GM10248 (cell line): ENCODE data around the gene SEPHS2.

ENCODE experiments used
- CTCF ChIA-PET: fragments of 300-600 bp; sonication (Branson Sonifier 250); formaldehyde crosslinking; extraction: SDS; loops from one replicate; lab custom pipeline; 2021; ENCODE audit warnings: antibody characterized with exemption; lab: Yijun Ruan, JAX
- POLR2A ChIA-PET: fragments of 350-650 bp; sonication (Branson Sonifier 250); formaldehyde crosslinking; extraction: SDS; loops from one replicate; lab custom pipeline; 2020; ENCODE audit warnings: antibody characterized with exemption; lab: Yijun Ruan, JAX
- DNase-seq: peaks from one replicate; pipeline ENCODE4 v3.0.0; 2012; ENCODE audit errors: extremely low spot score
- TF ChIP-seq, protein P1 (sequence below): IDR thresholded peaks from 2 replicates; pipeline ENCODE4 v1.5.1; 2012; ENCODE audit warnings: mild to moderate bottlenecking, low read depth; ENCODE audit errors: extremely low read depth, missing control alignments, control extremely low read depth

Gene SEPHS2

DNA sequence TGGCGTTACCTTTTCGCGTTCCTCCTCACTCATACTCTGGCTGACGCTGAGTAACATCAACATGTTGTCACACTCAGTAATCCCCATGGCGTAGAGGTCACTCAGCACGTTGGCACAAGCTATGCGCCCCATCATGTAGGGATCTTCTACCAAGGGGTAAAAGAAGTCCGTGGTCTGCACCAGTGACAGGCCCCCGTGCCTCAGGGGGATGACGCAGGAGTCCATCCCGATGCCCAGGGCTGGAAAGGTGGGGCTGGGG, 596 bp downstream of the SEPHS2 start:
- POLR2A ChIA-PET = interaction anchor here (0.9 kb wide), 1 partner anchor 15 kb away, joined by 4 read pairs; the partner anchor contains the start of gene DCTPP1
- TF ChIP-seq, protein P1, sequence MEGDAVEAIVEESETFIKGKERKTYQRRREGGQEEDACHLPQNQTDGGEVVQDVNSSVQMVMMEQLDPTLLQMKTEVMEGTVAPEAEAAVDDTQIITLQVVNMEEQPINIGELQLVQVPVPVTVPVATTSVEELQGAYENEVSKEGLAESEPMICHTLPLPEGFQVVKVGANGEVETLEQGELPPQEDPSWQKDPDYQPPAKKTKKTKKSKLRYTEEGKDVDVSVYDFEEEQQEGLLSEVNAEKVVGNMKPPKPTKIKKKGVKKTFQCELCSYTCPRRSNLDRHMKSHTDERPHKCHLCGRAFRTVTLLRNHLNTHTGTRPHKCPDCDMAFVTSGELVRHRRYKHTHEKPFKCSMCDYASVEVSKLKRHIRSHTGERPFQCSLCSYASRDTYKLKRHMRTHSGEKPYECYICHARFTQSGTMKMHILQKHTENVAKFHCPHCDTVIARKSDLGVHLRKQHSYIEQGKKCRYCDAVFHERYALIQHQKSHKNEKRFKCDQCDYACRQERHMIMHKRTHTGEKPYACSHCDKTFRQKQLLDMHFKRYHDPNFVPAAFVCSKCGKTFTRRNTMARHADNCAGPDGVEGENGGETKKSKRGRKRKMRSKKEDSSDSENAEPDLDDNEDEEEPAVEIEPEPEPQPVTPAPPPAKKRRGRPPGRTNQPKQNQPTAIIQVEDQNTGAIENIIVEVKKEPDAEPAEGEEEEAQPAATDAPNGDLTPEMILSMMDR = no peak
- no peak for DNase-seq
- CTCF ChIA-PET = interaction anchor here (1.0 to 8.8 kb wide), 5 partner anchors 11 to 182 kb away, joined by 3 to 73 read pairs (median 6); partner anchors contain the start of gene DCTPP1

DNA sequence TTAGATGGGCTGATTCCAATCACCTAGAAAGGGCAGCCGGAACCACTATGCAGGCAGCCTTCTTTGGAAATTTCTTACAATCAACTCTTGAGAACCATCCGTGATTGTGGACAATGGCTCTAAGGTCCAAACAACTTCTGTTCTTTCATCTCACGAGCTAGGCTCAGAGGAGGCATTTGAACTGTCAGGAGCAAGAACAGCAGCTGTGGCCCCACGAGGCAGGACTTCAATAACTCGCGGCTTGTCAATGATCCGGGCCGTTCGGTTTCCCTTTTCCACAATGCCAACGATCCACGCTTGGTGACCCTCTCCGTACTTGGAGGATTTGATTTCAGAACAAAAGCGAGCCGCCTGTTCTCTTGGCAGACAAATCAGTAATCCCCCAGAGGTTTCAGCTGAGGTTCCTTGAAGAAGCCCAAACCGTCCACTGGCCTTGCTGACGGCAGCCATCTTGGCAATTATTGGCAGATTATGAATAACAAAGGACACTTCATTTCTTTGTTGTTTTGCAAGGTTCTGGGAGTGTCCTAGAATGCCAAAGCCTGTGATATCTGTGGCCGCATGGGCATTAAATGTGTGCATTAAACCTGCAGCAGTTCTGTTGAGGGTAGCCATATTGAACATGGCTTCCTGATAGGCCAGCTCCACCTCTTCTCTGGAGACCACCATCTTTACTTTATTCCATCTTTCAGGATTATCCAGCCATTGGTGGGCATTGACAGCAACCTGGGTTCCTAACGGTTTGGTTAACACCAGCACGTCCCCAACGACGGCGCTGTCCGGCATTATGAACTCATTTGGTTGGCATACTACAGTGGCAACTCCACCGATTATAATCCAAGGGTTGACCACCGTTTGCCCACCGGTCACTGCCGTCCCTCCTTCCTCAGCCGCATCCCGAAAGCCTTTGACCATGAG, 1.2 kb downstream of the SEPHS2 start:
- TF ChIP-seq, protein P1 = no peak
- ChIA-PET CTCF (interaction anchor here (1.4 to 8.8 kb wide), 5 partner anchors 11 to 176 kb away, joined by 3 to 73 read pairs (median 6); partner anchors contain the start of gene DCTPP1), POLR2A (interaction anchor here (0.6 to 0.9 kb wide), 2 partner anchors 15 to 32 kb away, joined by 3 to 4 read pairs; partner anchors contain the start of gene DCTPP1)
- no peak for DNase-seq

DNA sequence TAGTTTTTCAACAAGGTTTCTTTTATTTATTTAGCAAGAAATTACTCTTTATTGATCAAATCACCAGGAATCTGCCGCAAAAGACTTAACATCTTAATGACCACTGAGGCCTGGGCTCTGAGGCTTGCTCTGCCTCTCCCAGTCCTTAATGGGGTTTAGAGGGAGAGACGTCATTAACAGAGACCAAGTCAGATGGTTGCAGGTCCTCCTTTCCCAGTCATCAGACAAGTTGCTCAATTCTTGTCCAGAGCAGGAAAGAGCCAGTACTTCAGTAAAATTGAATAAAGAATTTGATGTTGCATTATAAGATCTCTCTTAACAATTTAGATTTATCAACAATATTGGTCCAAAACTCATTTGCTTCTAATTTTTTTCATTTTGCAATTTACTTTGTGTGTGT, 2.0 kb downstream of the SEPHS2 start:
- ChIA-PET POLR2A (interaction anchor here (0.6 kb wide), 1 partner anchor 12 kb away, joined by 4 read pairs; no protein-coding TSS in a partner anchor), CTCF (interaction anchor here (1.4 to 8.8 kb wide), 2 partner anchors 13 to 177 kb away, joined by 3 to 73 read pairs; partner anchors contain the start of gene DCTPP1)
- DNase-seq = no peak
- TF ChIP-seq, protein P1 = no peak

DNA sequence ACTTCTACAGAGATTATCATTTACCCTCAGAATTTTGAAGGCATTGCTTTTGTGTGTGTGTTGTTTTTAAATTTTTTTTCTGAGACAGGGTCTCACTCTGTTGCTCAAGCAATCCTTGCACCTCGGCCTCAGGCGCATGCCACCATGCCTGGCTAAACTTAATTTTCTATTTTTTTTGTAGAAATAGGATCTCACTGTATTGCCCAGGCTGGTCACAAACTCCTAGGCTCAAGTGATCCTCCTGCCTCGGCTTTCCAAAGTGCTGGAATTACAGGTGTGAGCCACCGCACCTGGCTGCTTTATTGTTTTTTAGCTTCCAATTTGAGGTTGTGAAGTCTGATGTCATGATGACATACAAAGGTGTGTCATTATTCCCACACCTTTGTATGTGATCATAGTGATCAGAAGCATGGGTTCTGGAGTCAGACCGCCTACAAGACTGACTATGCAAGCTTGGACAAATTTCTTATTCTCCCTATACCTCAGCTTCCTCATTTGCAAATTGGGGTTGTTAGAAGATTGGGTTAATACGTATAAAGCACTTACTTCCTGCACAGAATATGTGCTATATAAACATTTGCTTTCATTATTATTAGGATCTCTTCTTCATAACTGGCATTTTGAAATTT, 5.8 kb downstream of the SEPHS2 start:
- POLR2A ChIA-PET = no interaction called here
- DNase-seq = no peak
- TF ChIP-seq, protein P1 = no peak
- CTCF ChIA-PET = interaction anchor here (0.9 to 8.8 kb wide), 4 partner anchors 9 to 158 kb away, joined by 4 to 73 read pairs (median 12); partner anchors contain the start of genes DCTPP1 and ZNF747

DNA sequence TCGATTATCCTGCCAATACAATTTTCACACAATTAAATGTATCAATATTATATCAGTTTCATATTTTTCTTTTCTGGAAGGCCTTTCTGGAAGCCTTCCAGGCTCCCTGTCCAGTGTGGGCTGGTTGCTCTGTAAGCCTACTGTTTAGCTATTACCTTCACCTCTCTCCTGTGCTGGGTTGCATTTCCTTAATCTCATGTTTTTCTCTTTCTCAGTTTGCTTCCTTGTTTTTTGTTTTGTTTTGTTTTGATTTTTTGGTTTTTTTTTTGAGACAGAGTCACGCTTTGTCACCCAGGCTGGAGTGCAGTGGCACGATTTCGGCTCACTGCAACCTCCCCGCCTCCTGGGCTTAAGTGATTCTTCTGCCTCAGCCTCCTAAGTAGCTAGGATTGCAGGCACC, 6.8 kb downstream of the SEPHS2 start:
- CTCF ChIA-PET = interaction anchor here (0.9 to 8.8 kb wide), 5 partner anchors 8 to 159 kb away, joined by 4 to 73 read pairs (median 6); partner anchors contain the start of genes DCTPP1 and ZNF747
- POLR2A ChIA-PET = interaction anchor here (0.7 kb wide), 1 partner anchor 68 kb away, joined by 4 read pairs; the partner anchor contains the start of gene TBC1D10B
- no peak for DNase-seq
- TF ChIP-seq, protein P1 = no peak

DNA sequence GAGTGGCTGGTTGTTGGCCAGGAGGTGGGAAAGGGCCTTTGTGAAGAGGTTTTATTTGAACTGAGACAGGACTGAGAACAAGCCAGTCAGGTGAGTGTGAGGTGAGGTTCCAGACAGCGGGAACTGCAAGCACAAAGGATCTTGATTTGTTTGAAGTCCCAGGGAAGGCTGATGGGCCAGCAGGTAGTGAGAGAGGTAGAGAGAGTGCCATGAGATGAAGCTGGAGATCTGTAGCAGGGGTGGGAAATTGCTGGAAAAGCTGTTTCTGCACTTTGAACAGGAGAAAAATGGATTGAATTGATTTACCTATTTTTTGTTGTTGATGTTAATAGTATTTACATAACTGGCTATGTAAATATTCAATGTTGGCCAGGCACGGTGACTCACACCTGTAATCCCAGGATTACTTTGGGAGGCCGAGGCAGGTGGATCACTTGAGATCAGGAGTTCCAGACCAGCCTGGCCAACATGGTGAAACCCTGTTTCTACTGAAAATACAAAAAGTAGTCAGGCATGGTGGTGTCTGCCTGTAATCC, 8.1 kb downstream of the SEPHS2 start:
- POLR2A ChIA-PET = no interaction called here
- no peak for DNase-seq

More for the DNA sequence above, 8.1 kb downstream of the SEPHS2 start:
- TF ChIP-seq, protein P1 = no peak
- CTCF ChIA-PET = interaction anchor here (1.1 to 8.8 kb wide), 3 partner anchors 7 to 98 kb away, joined by 3 to 73 read pairs (median 5); partner anchors contain the start of genes DCTPP1 and ZNF747
